Measurements from ENCODE around the gene PAX5. TPM values are rescaled to one million over a fixed set of nuclear protein-coding genes. Genes with fewer than 3 reads are reported as not detected.
A peak's percentile ranks its signal among the peaks of the same experiment; 100 is the strongest.

PAX5 gene
- total RNA-seq, 2 donors from 2014 or later = 0.52 TPM; not detected in 1

GRCh38 chr9:36992501-36993316 lies 41.4 kb downstream of the PAX5 start:
- Histone ChIP-seq H3K27ac (no peak overlapping the region), H3K9me3 (peaks cover 0 to 13% (median 0%) of the 10 kb centered on the region in 3 donors), H3K36me3 (replicated peaks in 1 of 2; ENCODE audit: insufficient read depth in 1 of 2, low read depth in 2 of 2) (no peaks in the 10 kb centered on the region), H3K4me1 (no peaks in the 10 kb centered on the region), H3K4me3 (no peak overlapping the region), H3K27me3 (no peaks in the 10 kb centered on the region)
- 43 to 44% methylated on average over 7 of the region's 7 CpGs for WGBS, 2 donors
- DNase-seq (no peak), ATAC-seq (no peak)
- TF ChIP-seq POLR2A (IDR thresholded peaks at IDR 0.05) = no peak
- TF ChIP-seq, protein P1, sequence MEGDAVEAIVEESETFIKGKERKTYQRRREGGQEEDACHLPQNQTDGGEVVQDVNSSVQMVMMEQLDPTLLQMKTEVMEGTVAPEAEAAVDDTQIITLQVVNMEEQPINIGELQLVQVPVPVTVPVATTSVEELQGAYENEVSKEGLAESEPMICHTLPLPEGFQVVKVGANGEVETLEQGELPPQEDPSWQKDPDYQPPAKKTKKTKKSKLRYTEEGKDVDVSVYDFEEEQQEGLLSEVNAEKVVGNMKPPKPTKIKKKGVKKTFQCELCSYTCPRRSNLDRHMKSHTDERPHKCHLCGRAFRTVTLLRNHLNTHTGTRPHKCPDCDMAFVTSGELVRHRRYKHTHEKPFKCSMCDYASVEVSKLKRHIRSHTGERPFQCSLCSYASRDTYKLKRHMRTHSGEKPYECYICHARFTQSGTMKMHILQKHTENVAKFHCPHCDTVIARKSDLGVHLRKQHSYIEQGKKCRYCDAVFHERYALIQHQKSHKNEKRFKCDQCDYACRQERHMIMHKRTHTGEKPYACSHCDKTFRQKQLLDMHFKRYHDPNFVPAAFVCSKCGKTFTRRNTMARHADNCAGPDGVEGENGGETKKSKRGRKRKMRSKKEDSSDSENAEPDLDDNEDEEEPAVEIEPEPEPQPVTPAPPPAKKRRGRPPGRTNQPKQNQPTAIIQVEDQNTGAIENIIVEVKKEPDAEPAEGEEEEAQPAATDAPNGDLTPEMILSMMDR (IDR thresholded peaks at IDR 0.05) = no peak
- intact Hi-C loops (cut with DNase I) = loop anchor here (10.0 kb wide), 1 partner anchor 118 kb away; no protein-coding TSS in a partner anchor

GRCh38 chr9:36991516-36992134 lies 42.4 kb downstream of the PAX5 start:
- peaks cover 0 to 7% of the 10 kb centered on the region in 2 donors for H3K27me3 ChIP-seq
- intact Hi-C loops (cut with DNase I) = loop anchor here (10.0 kb wide), 1 partner anchor 117 kb away; no protein-coding TSS in a partner anchor

GRCh38 chr9:36988848-36989247 lies 45.2 kb downstream of the PAX5 start:
- Histone ChIP-seq H3K9me3 (peaks cover 0 to 13% (median 0%) of the 10 kb centered on the region in 3 donors), H3K27ac (no peak overlapping the region), H3K36me3 (replicated peaks in 1 of 2; ENCODE audit: insufficient read depth in 1 of 2, low read depth in 2 of 2) (no peaks in the 10 kb centered on the region), H3K4me3 (no peak overlapping the region), H3K27me3 (peaks cover 0 to 24% of the 10 kb centered on the region in 2 donors), H3K4me1 (peaks cover 13% of the 10 kb centered on the region)
- TF ChIP-seq, protein P1 (IDR thresholded peaks at IDR 0.05) = no peak
- no peak for TF ChIP-seq POLR2A (IDR thresholded peaks at IDR 0.05)
- intact Hi-C loops (cut with DNase I) = no loop called here
- DNase-seq (no peak), ATAC-seq (no peak)
- WGBS, 2 donors = 35 to 36% methylated on average over 6 of the region's 6 CpGs

More at GRCh38 chr9:36991516-36992134, 42.4 kb downstream of the PAX5 start:
- TF ChIP-seq, protein P1 (IDR thresholded peaks at IDR 0.05) = peak in 3 of 7 experiments; percentile 32 to 51 (median 47)
- no peak for TF ChIP-seq POLR2A (IDR thresholded peaks at IDR 0.05)
- WGBS, 2 donors = 23 to 26% methylated on average over 6 of the region's 6 CpGs
- Histone ChIP-seq H3K4me3 (no peak overlapping the region), H3K27ac (no peak overlapping the region), H3K36me3 (replicated peaks in 1 of 2; ENCODE audit: insufficient read depth in 1 of 2, low read depth in 2 of 2) (no peaks in the 10 kb centered on the region), H3K9me3 (peaks cover 0 to 13% (median 0%) of the 10 kb centered on the region in 3 donors), H3K4me1 (peaks cover 4% of the 10 kb centered on the region)
- ATAC-seq (no peak), DNase-seq (no peak)

- peaks cover 13% of the 10 kb centered on the region for H3K4me1 ChIP-seq
- WGBS, 2 donors = 30% methylated on average over 14 of the region's 14 CpGs
- no peak for ATAC-seq
- no peak overlapping the region for H3K4me3 ChIP-seq
- H3K9me3 ChIP-seq = peaks cover 0 to 13% (median 0%) of the 10 kb centered on the region in 3 donors
- DNase-seq = no peak
- no peak for TF ChIP-seq POLR2A (IDR thresholded peaks at IDR 0.05)
- TF ChIP-seq, protein P1 (IDR thresholded peaks at IDR 0.05) = no peak
- intact Hi-C loops (cut with DNase I) = no loop called here
- H3K27me3 ChIP-seq = peaks cover 0 to 24% of the 10 kb centered on the region in 2 donors
- no peak overlapping the region for H3K27ac ChIP-seq
- no peaks in the 10 kb centered on the region for H3K36me3 ChIP-seq (replicated peaks in 1 of 2; ENCODE audit: insufficient read depth in 1 of 2, low read depth in 2 of 2)
Observed at GRCh38 chr9:36987891-36988290, 46.2 kb downstream of the PAX5 start.
